ENCODE measurements around the gene GTPBP4. TPM values are rescaled to one million over a fixed set of nuclear protein-coding genes. Genes with fewer than 3 reads are reported as not detected.

GTPBP4 gene
- total and polyA plus RNA-seq, 9 of the 15 experiments (the other 6 are each of a cell fraction or from before 2014, with no cell fraction given) = 79.0 to 155 (median 128) TPM

DNA sequence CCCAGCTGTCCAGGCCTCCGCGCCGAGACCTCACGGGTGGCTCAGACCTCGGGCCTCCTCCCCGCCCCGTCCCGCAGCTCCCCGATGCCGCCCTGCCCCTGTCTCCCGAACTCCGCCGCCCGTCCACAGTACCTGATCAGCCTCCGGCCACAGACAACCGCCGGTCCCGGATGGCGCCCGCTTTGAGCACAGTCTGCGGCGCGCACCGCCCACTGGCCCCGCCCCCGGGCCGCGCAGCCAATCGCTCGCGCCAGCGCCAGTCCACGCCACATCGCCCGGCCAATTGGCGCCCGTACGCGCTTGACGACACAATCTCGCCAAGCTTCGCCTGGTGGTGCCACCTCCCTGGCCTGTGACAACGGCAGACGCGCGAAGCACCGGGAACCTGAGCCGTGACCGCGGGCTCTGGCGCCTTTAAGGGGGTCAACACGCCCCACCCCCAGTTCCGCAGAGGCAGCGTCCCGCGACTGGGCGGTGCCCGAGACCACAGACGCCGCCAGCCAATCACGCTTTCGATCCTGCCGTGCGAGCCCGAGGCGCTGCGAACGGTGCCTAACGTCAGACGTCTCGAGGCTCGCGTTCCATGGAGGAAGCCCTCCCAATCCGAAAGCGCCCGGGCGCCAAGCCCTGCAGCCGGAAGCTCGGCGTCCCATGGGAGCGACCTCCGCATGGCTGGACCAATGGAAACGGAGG is 60.6 kb downstream of the GTPBP4 start, which contains the start of gene IDI1 (continued):
- TF ChIP-seq PHF21A (IDR thresholded peaks at IDR 0.05; ENCODE audit: borderline replicate concordance, low read depth) (no peak), BRF1 (IDR thresholded peaks at IDR 0.05; ENCODE audit: borderline replicate concordance, extremely low read depth, insufficient read length) (no peak), SNRNP70 (optimal IDR thresholded peaks at IDR 0.05; ENCODE audit: low read depth, low read length) (no peak), NCOA6 (IDR thresholded peaks at IDR 0.05) (no peak), SMARCE1 (IDR thresholded peaks at IDR 0.05) (no peak), CTBP1 (IDR thresholded peaks at IDR 0.05; ENCODE audit: borderline replicate concordance) (peak; percentile 96), MAFG (tag; conservative IDR thresholded peaks at IDR 0.05) (no peak), ZNF79 (CRISPR knock-in tag; IDR thresholded peaks at IDR 0.05; ENCODE audit: low read depth) (no peak), ZNF23 (CRISPR knock-in tag; IDR thresholded peaks at IDR 0.05) (no peak), STAG1 (CRISPR knock-in tag; IDR thresholded peaks at IDR 0.05; ENCODE audit: borderline replicate concordance) (no peak), FOXA1 (IDR thresholded peaks at IDR 0.05; ENCODE audit: borderline replicate concordance) (no peak), HNRNPH1 (optimal IDR thresholded peaks at IDR 0.05; ENCODE audit: low read depth, low read length) (no peak), FOS (IDR thresholded peaks at IDR 0.05; ENCODE audit: extremely low read depth, insufficient read length) (peak; percentile 87), SUPT5H (IDR thresholded peaks at IDR 0.05) (peak; percentile 94), TBP (optimal IDR thresholded peaks at IDR 0.05; ENCODE audit: low read depth, low read length) (peak; percentile 85), DDX20 (tag; IDR thresholded peaks at IDR 0.05; ENCODE audit: low read depth) (no peak), LCOR (CRISPR knock-in tag; IDR thresholded peaks at IDR 0.05) (peak; percentile 94), PTRF (tag; IDR thresholded peaks at IDR 0.05) (no peak), ZSCAN32 (CRISPR knock-in tag; IDR thresholded peaks at IDR 0.05) (no peak), RBBP5 (IDR thresholded peaks at IDR 0.05; ENCODE audit: borderline replicate concordance, insufficient read depth, low read length, poor library complexity, severe bottlenecking) (peak; percentile 31), CREM (IDR thresholded peaks at IDR 0.05; ENCODE audit: low read depth) (peak; percentile 93), CBX5 (IDR thresholded peaks at IDR 0.05; ENCODE audit: borderline replicate concordance, low read depth) (no peak), NR2C1 (IDR thresholded peaks at IDR 0.05) (no peak), NR2C1 (tag; IDR thresholded peaks at IDR 0.05) (peak; percentile 61; the same call in 1 of the 2 replicates), U2AF2 (optimal IDR thresholded peaks at IDR 0.05; ENCODE audit: low read depth, low read length) (no peak)
- TF ChIP-seq, protein P1, sequence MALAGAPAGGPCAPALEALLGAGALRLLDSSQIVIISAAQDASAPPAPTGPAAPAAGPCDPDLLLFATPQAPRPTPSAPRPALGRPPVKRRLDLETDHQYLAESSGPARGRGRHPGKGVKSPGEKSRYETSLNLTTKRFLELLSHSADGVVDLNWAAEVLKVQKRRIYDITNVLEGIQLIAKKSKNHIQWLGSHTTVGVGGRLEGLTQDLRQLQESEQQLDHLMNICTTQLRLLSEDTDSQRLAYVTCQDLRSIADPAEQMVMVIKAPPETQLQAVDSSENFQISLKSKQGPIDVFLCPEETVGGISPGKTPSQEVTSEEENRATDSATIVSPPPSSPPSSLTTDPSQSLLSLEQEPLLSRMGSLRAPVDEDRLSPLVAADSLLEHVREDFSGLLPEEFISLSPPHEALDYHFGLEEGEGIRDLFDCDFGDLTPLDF (CRISPR knock-in tag; IDR thresholded peaks at IDR 0.05) = no peak
- TF ChIP-seq, protein P2, sequence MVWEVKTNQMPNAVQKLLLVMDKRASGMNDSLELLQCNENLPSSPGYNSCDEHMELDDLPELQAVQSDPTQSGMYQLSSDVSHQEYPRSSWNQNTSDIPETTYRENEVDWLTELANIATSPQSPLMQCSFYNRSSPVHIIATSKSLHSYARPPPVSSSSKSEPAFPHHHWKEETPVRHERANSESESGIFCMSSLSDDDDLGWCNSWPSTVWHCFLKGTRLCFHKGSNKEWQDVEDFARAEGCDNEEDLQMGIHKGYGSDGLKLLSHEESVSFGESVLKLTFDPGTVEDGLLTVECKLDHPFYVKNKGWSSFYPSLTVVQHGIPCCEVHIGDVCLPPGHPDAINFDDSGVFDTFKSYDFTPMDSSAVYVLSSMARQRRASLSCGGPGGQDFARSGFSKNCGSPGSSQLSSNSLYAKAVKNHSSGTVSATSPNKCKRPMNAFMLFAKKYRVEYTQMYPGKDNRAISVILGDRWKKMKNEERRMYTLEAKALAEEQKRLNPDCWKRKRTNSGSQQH (CRISPR knock-in tag; IDR thresholded peaks at IDR 0.05) = no peak
- TF ChIP-seq, protein P3, sequence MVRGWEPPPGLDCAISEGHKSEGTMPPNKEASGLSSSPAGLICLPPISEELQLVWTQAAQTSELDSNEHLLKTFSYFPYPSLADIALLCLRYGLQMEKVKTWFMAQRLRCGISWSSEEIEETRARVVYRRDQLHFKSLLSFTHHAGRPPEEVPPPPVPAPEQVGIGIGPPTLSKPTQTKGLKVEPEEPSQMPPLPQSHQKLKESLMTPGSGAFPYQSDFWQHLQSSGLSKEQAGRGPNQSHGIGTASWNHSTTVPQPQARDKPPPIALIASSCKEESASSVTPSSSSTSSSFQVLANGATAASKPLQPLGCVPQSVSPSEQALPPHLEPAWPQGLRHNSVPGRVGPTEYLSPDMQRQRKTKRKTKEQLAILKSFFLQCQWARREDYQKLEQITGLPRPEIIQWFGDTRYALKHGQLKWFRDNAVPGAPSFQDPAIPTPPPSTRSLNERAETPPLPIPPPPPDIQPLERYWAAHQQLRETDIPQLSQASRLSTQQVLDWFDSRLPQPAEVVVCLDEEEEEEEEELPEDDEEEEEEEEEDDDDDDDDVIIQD (CRISPR knock-in tag; IDR thresholded peaks at IDR 0.05) = no peak; the same call in 1 of the 2 replicates

Data from K562 (cell line).